ENCODE measurements around the gene ADH4. TPM values are rescaled to one million over a fixed set of nuclear protein-coding genes. Genes with fewer than 3 reads are reported as not detected.
"Not testable (repeated sequence)": the region's sequence is repeated elsewhere in the genome, so short reads cannot be mapped to it uniquely, and the experiment has no call there.

ADH4 gene
- total RNA-seq: 1 to 10 TPM in 2 of 4 donors, not detected in 2; 1.6 to 4.1 TPM

DNA sequence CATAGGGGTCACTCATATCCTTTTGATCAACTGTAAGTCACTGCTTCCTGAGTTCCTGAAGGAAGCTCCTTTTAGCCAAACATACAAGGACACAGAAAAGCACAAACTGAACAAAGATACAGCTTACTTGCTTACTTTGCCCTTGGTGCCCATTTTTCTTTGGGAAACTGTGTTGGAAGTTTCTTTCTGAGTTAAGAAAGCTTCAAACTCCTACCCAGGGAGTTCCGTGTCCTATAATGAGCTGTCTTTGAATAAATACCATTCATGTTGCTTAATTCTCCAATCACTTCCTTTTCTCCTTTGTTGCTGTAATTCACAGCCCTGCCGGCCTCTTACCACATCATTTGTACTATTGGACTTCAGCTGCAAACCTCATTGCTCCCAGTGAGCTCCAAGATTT is at the start of gene ADH4:
Gene ADH4, minus strand, starts transcription at position 228 of the 400 bp plus-strand sequence. Its CDS starts 75 bp downstream, at position 153.
- peak in 1 of 3 donors; percentile 55 for DNase-seq
- no peaks in the 10 kb centered on the region for H3K36me3 ChIP-seq
- H3K27ac ChIP-seq: peak within 1 kb of the TSS in 1 of 4 donors; percentile 43
- H3K9me3 ChIP-seq: no peaks in the 10 kb centered on the region
- no peaks in the 10 kb centered on the region for H3K27me3 ChIP-seq
- H3K4me3 ChIP-seq: no peak within 1 kb of the TSS
- peak in 1 of 2 donors; percentile 8 for TF ChIP-seq POLR2A (IDR thresholded peaks at IDR 0.05)
- TF ChIP-seq, protein P1, sequence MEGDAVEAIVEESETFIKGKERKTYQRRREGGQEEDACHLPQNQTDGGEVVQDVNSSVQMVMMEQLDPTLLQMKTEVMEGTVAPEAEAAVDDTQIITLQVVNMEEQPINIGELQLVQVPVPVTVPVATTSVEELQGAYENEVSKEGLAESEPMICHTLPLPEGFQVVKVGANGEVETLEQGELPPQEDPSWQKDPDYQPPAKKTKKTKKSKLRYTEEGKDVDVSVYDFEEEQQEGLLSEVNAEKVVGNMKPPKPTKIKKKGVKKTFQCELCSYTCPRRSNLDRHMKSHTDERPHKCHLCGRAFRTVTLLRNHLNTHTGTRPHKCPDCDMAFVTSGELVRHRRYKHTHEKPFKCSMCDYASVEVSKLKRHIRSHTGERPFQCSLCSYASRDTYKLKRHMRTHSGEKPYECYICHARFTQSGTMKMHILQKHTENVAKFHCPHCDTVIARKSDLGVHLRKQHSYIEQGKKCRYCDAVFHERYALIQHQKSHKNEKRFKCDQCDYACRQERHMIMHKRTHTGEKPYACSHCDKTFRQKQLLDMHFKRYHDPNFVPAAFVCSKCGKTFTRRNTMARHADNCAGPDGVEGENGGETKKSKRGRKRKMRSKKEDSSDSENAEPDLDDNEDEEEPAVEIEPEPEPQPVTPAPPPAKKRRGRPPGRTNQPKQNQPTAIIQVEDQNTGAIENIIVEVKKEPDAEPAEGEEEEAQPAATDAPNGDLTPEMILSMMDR (IDR thresholded peaks at IDR 0.05): no peak
- peaks cover 0 to 5% (median 0%) of the 10 kb centered on the region in 4 donors for H3K4me1 ChIP-seq

DNA sequence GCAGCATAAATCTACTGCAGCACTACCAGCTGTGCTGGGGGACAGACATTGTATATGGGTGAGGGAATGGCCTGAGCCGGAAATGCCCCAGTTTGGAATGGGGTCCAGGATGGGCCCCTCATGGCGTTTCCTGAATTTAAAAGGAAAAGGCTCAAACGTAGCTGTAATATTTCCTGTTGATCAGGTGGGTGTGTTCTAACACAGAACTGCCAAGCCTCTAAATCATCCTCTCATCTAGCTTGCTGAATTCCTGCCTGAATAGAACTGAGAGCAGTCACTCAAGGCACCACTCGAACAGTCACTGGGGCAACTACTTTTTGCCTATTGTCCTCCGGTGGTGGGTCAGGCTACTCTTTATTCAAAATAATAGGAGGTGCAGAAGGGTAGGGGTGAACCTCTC is 46.2 kb upstream of the ADH4 start:
- no peaks in the 10 kb centered on the region for H3K4me1 ChIP-seq
- no peak for DNase-seq
- TF ChIP-seq POLR2A (IDR thresholded peaks at IDR 0.05): no peak
- TF ChIP-seq, protein P1 (IDR thresholded peaks at IDR 0.05): no peak
- H3K27me3 ChIP-seq: no peaks in the 10 kb centered on the region
- peaks cover 0 to 5% (median 2%) of the 10 kb centered on the region in 4 donors for H3K9me3 ChIP-seq
- H3K36me3 ChIP-seq: no peaks in the 10 kb centered on the region
- no peak overlapping the region for H3K27ac ChIP-seq
- no peak overlapping the region for H3K4me3 ChIP-seq

DNA sequence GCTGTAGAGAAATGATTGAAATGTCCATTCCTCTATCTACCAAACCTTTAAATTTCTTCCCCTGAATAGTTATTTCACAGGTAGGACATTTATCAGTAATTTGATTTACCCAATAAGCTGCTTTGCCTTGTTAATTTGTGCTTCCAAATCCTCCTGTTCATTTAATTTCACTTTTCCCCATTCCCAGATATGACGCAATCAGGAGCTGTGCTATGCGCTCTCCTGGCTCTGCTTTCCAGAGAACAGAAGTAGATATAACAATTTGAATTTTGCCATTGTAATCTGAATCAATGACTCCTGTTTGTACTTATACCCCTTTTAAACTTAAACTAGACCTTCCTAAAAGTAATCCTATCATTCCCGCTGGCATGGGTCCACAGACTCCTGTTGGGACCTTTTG is 45.8 kb upstream of the ADH4 start:
- not testable (repeated sequence) for H3K4me1 ChIP-seq, H3K9me3 ChIP-seq, H3K4me3 ChIP-seq, H3K27ac ChIP-seq, H3K36me3 ChIP-seq, DNase-seq, H3K27me3 ChIP-seq

DNA sequence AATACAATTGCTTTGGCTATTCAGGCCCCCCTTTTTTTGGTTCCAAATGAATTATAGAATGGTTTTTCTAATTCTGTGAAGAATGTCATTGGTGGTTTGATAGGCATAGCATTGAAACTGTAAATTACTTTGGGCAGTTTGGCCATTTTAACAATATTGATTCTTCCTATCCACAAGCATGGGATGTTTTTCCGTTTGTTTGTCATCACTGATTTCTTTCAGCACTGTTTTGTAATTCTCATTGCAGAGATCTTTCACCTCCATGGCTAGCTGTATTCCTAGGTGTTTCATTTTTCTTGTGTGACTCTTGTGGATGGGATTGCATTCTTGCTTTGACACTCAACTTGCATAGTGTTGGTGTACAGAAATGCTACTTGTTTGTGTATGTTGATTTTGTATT is 41.9 kb upstream of the ADH4 start:
- TF ChIP-seq, protein P1 (IDR thresholded peaks at IDR 0.05): no peak
- TF ChIP-seq POLR2A (IDR thresholded peaks at IDR 0.05): no peak
- peaks cover 0 to 5% (median 2%) of the 10 kb centered on the region in 4 donors for H3K9me3 ChIP-seq
- no peak overlapping the region for H3K4me3 ChIP-seq
- H3K36me3 ChIP-seq: no peaks in the 10 kb centered on the region
- DNase-seq: no peak
- H3K27me3 ChIP-seq: no peaks in the 10 kb centered on the region
- H3K4me1 ChIP-seq: no peaks in the 10 kb centered on the region
- no peak overlapping the region for H3K27ac ChIP-seq

DNA sequence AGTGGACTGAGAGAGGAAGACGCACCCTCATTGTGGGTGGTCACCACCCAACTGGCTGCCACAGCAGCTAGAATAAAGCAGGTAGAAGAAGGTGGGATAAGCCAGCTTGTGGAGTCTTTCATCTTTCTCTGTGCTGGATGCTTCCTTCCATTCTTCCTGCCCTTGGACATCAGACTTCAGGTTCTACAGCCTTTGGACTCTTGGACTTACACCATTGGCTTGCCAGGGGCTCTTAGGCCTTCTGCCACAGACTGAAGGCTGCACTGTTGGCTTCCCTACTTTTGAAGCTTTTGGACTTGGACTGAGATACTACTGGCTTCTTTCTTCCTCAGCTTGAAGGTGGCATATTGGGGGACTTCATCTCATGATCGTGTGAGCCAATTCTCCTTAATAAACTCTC is 41.5 kb upstream of the ADH4 start:
- no peak overlapping the region for H3K4me3 ChIP-seq
- H3K4me1 ChIP-seq: no peaks in the 10 kb centered on the region
- TF ChIP-seq, protein P1 (IDR thresholded peaks at IDR 0.05): no peak
- TF ChIP-seq POLR2A (IDR thresholded peaks at IDR 0.05): no peak
- DNase-seq: no peak
- no peak overlapping the region for H3K27ac ChIP-seq
- no peaks in the 10 kb centered on the region for H3K36me3 ChIP-seq
- peaks cover 0 to 4% (median under 1%) of the 10 kb centered on the region in 4 donors for H3K9me3 ChIP-seq
- no peaks in the 10 kb centered on the region for H3K27me3 ChIP-seq

DNA sequence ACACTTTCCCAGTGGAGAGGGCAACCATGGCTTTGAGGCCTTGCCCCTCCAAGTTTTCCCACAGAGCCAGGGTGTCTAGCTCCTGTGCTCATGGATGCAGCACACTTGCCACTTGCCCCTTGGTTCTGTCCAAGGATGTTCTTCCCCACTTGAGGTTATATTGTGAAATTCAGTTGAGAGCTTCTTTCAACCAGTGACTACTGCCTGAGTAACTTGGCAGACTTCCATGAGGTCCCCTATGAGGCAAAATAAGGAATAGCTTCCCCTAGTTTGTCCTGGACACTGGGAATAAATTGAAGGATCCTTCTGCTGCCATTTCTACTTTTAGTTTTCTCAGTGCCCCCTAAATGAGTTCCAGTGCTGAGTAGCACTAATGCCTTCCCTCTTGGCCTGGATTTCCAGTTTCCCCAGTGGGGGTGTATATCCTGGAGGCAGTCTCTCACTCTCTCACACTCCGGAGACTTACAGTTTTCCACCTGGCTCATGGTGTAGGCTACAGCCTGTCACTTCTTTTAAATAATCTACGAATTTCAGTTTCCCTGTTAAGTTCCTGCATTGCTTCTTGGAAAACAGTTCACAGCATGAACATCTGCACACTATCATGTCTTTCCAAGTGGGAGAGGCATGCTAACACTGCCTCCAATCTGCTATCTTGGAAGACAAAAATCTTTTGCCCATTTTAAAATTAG is 36.4 kb upstream of the ADH4 start:
- no peak for DNase-seq
- no peak overlapping the region for H3K4me3 ChIP-seq
- no peaks in the 10 kb centered on the region for H3K27me3 ChIP-seq
- no peaks in the 10 kb centered on the region for H3K9me3 ChIP-seq
- peak overlapping the region in 1 of 4 donors; percentile 37 for H3K27ac ChIP-seq
- TF ChIP-seq POLR2A (IDR thresholded peaks at IDR 0.05): no peak
- TF ChIP-seq, protein P1 (IDR thresholded peaks at IDR 0.05): no peak
- no peaks in the 10 kb centered on the region for H3K36me3 ChIP-seq
- no peaks in the 10 kb centered on the region for H3K4me1 ChIP-seq
